Cardiac fibroblast (primary cell): ENCODE results near the gene MDH1B.
"Not testable (repeated sequence)": the region's sequence is repeated elsewhere in the genome, so short reads cannot be mapped to it uniquely, and the experiment has no call there.

Experiments
- DNase-seq, 2 donors: peaks; one replicate each; pipeline versions ENCODE4 v3.0.0 to v3.0.0-alpha.2; 2010; ENCODE audit warnings: low read depth in 2 of 2
- H3K4me3 ChIP-seq, 2 donors: replicated peaks in 1 of 2; 1 replicate in 1 of 2; 2 replicates in 1 of 2; pipeline ENCODE4 v1.5.1; 2011; ENCODE audit warnings: low read depth in 2 of 2, low read length in 2 of 2, mild to moderate bottlenecking in 2 of 2, moderate library complexity in 1 of 2
- TF ChIP-seq, protein P1 (sequence below): IDR thresholded peaks from one replicate; pipeline ENCODE4 v1.5.1; 2011; ENCODE audit warnings: low read depth, mild to moderate bottlenecking, low read length, inconsistent platforms

MDH1B gene

DNA sequence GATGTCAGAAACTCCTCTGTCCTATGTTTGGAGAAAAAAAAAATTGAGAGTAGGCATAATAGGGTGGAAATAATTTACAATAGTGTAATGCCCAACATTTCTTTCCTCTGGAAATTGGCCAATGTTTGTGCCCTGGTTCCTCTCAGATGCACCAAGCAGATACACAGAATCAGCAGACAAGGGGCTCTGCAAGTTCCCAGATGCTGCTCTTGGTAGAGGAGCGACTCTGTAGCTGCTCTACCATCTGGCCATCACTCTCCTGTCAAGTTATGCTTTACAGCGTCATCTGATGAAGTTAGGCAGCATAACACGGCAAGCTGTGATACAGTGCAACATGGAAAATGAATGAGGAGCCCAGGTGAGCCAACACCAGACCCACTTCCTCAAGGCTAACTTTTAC lies 48.5 kb downstream of the MDH1B start:
- TF ChIP-seq, protein P1, sequence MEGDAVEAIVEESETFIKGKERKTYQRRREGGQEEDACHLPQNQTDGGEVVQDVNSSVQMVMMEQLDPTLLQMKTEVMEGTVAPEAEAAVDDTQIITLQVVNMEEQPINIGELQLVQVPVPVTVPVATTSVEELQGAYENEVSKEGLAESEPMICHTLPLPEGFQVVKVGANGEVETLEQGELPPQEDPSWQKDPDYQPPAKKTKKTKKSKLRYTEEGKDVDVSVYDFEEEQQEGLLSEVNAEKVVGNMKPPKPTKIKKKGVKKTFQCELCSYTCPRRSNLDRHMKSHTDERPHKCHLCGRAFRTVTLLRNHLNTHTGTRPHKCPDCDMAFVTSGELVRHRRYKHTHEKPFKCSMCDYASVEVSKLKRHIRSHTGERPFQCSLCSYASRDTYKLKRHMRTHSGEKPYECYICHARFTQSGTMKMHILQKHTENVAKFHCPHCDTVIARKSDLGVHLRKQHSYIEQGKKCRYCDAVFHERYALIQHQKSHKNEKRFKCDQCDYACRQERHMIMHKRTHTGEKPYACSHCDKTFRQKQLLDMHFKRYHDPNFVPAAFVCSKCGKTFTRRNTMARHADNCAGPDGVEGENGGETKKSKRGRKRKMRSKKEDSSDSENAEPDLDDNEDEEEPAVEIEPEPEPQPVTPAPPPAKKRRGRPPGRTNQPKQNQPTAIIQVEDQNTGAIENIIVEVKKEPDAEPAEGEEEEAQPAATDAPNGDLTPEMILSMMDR = no peak
- H3K4me3 ChIP-seq = no peak overlapping the region
- DNase-seq = no peak

DNA sequence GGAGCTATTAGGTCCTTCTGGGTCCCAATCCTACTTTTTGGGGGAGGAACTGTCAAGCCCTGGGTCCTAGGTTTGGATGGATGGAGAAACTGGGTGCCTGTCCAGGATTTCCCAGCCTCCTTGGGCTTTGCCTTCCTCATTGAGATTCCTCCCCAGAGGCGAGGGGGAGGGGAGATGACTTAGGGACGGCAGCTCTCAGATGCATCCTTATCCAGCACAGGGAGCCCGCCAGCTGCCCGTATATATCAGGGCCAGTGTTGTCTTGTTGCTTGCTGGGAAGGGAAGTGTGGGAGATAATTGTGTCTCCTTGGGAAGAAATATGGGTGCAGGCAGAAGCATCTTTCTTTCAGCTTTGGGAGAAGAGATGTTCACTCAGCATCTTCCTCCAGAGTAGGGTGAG lies 49.9 kb downstream of the MDH1B start:
- not testable (repeated sequence) for DNase-seq, H3K4me3 ChIP-seq

DNA sequence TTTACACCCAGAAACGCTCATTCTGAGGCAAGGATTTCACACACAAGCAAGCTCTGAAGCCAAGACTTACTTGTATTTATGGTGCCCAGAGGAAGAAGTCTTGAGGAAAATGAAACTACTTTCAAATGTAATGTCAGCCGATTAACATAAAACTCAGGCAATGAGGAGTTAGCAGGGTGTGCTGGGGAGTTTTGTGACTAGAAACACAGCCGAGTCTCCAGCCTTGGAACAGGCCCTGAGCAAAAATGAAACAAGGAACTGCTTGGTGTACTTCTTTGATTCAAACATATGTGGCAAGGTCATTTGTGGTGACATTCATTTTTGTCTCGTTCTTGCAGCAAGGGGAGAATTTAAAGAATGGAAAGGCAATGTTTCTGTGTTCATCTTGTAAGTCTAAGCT lies 51.4 kb downstream of the MDH1B start:
- DNase-seq = no peak
- H3K4me3 ChIP-seq = no peak overlapping the region
- TF ChIP-seq, protein P1 = no peak

DNA sequence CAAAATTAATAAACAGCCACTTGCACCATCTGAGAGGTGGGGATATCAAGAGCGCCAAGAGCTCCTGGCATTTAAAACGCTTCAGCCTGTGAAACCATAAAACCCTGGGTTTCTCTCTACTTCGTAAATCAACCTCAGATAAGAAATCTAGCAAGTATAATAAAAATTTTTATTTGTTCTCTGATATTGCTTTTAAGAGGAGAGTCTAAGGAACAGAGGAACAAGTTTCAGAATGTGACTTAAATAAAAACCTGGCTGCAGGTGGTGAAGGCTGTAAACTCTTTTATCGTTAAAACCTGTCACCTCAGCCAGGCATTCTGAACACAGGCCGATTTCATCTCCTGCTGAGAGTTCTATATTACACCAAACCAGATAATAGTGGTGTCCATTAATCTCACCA lies 56.8 kb downstream of the MDH1B start:
- H3K4me3 ChIP-seq = no peak overlapping the region
- DNase-seq = no peak
- TF ChIP-seq, protein P1 = no peak

DNA sequence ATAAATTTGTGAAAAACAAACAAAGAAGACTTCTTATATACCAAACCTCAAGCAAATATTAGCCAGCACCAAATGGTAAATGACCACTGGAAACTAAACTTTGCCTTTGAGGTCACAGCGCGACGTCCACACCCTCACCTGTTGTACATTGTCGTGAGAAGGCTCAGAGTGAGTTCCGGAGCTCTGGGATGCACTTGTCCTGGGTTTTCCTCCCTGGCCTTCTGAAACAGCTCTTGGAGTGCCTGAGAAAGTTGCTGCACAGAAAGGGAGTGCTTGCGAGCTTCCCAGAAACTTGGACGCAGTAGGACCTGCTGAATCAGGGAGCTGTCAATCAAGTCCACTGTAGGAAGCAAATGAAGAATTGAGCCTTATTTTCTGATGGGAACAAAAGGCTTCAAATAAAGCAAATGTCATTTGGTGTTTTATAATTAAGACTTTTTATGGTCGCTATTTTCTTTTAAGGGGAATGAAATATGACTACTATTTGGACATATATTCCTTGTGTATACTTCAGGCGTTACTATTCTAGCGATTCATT lies 57.9 kb downstream of the MDH1B start:
- no peak overlapping the region for H3K4me3 ChIP-seq
- TF ChIP-seq, protein P1 = no peak
- no peak for DNase-seq

DNA sequence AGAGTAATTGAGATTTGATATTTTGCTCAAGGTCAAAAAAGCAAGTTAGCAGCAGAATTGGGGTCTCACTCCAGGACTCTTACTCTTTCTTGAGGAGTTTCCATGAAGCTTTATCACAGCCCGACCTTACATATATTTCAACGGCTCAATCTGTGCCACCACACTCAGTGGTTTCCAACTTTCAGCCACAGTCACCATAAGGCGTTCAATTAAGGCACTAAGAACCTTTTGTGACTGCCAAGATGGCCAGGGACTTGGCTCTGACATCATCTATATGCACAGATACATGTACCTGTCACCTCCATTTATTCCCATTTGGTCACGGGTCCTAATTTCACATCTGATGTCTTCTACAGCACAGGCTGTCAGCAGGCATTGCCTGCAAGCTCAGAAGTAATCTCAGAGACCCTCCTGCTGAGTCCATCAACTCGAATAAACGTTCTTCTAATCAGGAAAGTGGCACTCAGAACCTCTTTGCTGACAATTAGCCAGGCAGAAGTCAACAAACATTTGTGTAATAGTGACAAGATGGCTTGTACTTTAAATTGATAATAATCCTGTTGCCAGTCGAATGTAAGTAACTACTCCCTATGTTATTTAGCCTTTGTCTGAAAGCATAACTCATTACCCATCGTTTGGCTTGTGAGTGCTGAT lies 63.0 kb downstream of the MDH1B start:
- TF ChIP-seq, protein P1 = no peak
- DNase-seq = no peak
- H3K4me3 ChIP-seq = no peak overlapping the region

DNA sequence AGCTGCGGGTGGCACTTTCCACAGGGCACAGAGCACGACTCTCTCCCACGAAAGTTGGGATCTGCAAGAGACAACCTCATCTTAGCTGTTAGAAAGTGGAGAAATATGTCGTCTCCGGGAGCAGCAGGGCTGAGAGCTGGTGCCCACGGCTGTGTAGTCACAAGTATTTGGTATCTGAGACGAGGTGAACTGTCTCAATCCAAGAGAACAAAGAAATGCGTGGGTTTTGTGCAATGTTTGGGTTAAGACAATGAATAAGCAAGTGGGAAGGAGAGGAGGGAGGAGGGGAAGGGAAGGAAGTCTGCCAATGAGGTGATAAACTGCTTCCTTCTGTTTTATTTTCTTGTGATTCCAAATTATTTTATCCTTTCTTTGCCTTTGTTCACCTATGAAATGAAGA lies 65.0 kb downstream of the MDH1B start:
- no peak overlapping the region for H3K4me3 ChIP-seq
- peak; percentile 5 to 31 for DNase-seq
- TF ChIP-seq, protein P1 = no peak
